ENCODE results near the gene ZNF318. TPM values are rescaled to one million over a fixed set of nuclear protein-coding genes. Genes with fewer than 3 reads are reported as not detected.

The ZNF318 gene
- polyA plus RNA-seq, 1 of the 3 experiments (the other 2 are of a cell fraction): 6.3 TPM

DNA sequence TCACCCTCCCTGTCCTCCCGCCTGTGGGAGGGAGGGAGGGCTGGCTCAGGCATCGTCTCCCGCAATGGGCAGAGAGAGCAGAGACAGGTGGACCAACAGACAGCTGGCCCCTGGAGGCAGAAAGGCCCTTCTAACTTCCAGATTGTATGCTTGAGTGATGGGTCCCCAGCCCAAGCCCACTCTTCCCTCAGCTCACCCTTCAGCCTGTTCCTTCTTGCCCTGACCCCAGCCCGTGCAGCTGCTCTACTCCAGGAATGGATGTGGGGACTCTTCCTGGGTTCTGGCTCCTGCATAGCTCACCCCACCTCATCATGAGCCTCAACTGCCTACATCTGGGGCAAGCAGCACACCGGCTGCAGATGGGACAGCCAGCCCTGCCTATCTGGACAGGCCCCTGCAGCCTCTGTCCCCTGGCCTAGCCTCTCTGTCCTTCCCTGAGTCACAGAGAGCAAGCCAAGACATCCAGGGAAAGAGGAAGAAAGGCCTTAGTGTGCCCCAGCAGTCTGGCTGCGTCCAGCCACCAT, 82.9 kb downstream of the ZNF318 start:
- Histone ChIP-seq H3K9ac (no peak overlapping the region), H3K27me3 (ENCODE audit: insufficient read depth) (no peaks in the 10 kb centered on the region), H3F3A (replicated peaks; ENCODE audit: insufficient read depth) (no peaks in the 10 kb centered on the region), H3K4me2 (no peak overlapping the region), H3K9me3 (no peaks in the 10 kb centered on the region), H3K4me3 (ENCODE audit: low read depth in 2 of 2, low read length in 1 of 2) (no peak overlapping the region), H3K36me3 (replicated peaks in 1 of 2; ENCODE audit: control insufficient read depth in 1 of 2, insufficient read depth in 2 of 2, low read length in 1 of 2) (no peaks in the 10 kb centered on the region), H3K79me2 (ENCODE audit: insufficient read depth) (no peaks in the 10 kb centered on the region), H3K4me1 (ENCODE audit: control insufficient read depth in 1 of 2, insufficient read depth in 2 of 2, low read depth in 1 of 2, low read length in 1 of 2) (no peaks in the 10 kb centered on the region), H3K27ac (ENCODE audit: low read depth in 2 of 2, low read length in 1 of 2) (no peak overlapping the region), H3K9me2 (no peaks in the 10 kb centered on the region), H2AFZ (ENCODE audit: low read depth) (no peak overlapping the region), H4K20me1 (ENCODE audit: insufficient read depth) (no peaks in the 10 kb centered on the region)
- ChIA-PET CTCF (interaction anchor here (1.3 to 2.7 kb wide), 2 partner anchors 11 to 58 kb away, joined by 3 to 8 read pairs; no protein-coding TSS in a partner anchor), POLR2A (no interaction called here)
- no peak for DNase-seq
- no peak for TF ChIP-seq EP300 (IDR thresholded peaks at IDR 0.05; ENCODE audit: borderline replicate concordance in 1 of 2, low read depth in 1 of 2, low read length in 1 of 2)
- no peak for TF ChIP-seq SIN3A (IDR thresholded peaks at IDR 0.05; ENCODE audit: borderline replicate concordance, low read depth, low read length)
- WGBS (ENCODE audit: low lambda C conversion rate): 85% methylated on average over 6 of the region's 6 CpGs

Small RNA genes within 50 kb of the gene (small RNA-seq; reads per million reads assigned to genes)
- 0 reads per million in 7 experiments for gene AL590383.1
- gene RPL12P47: 0 reads per million in 7 experiments

Other genes with a start within 250 kb of the ZNF318 start
- gene SRF, start 198.4 kb downstream of the ZNF318 start, polyA plus RNA-seq (2012; rRNA removed): 31.7 and 33.8 TPM in 2 replicates
- 36.8 and 37.7 TPM in 2 replicates for gene CUL9, start 187.5 kb downstream of the ZNF318 start, polyA plus RNA-seq (2012; rRNA removed)
- gene DNPH1, start 140.2 kb downstream of the ZNF318 start, polyA plus RNA-seq (2012; rRNA removed): 263 and 287 TPM in 2 replicates
- 0.91 and 0.94 TPM in 2 replicates for gene TTBK1, start 126.2 kb downstream of the ZNF318 start, polyA plus RNA-seq (2012; rRNA removed)
- not detected in 2 replicates for gene SLC22A7, start 71.4 kb downstream of the ZNF318 start, polyA plus RNA-seq (2012; rRNA removed)
- gene CRIP3, start 60.8 kb downstream of the ZNF318 start, polyA plus RNA-seq (2012; rRNA removed): 0.11 TPM in 1 of 2 replicates, not detected in the other
- 21.5 and 28.3 TPM in 2 replicates for gene ABCC10, start 57.9 kb upstream of the ZNF318 start, polyA plus RNA-seq (2012; rRNA removed)
- 1.9 and 3.9 TPM in 2 replicates for gene DLK2, start 85.9 kb upstream of the ZNF318 start, polyA plus RNA-seq (2012; rRNA removed)
- 30.7 and 39.5 TPM in 2 replicates for gene TJAP1, start 107.9 kb upstream of the ZNF318 start, polyA plus RNA-seq (2012; rRNA removed)
- gene LRRC73, start 140.7 kb upstream of the ZNF318 start, polyA plus RNA-seq (2012; rRNA removed): 0.73 and 0.89 TPM in 2 replicates
- 219 and 248 TPM in 2 replicates for gene YIPF3, start 147.3 kb upstream of the ZNF318 start, polyA plus RNA-seq (2012; rRNA removed)
- 59.1 and 80.6 TPM in 2 replicates for gene POLR1C, start 147.4 kb upstream of the ZNF318 start, polyA plus RNA-seq (2012; rRNA removed)
- 29.5 and 39.2 TPM in 2 replicates for gene XPO5, start 206.4 kb upstream of the ZNF318 start, polyA plus RNA-seq (2012; rRNA removed)
- gene POLH, start 206.5 kb upstream of the ZNF318 start, polyA plus RNA-seq (2012; rRNA removed): 11.5 and 18.8 TPM in 2 replicates

Data from SK-N-SH (cell line).